Measurements from ENCODE around the gene RMND1. TPM values are rescaled to one million over a fixed set of nuclear protein-coding genes. Genes with fewer than 3 reads are reported as not detected.
A peak's percentile ranks its signal among the peaks of the same experiment; 100 is the strongest.
"Not testable (repeated sequence)": the region's sequence is repeated elsewhere in the genome, so short reads cannot be mapped to it uniquely, and the experiment has no call there.

Gene RMND1
- total and polyA plus RNA-seq, 2 of the 13 experiments (the other 11 are each of a cell fraction or from before 2014, with no cell fraction given) = 34.0 to 72.5 TPM

GRCh38 chr6:151451417-151451949 is 443 bp downstream of the RMND1 start (continued):
- TF ChIP-seq AFF4 (CRISPR knock-in tag; IDR thresholded peaks at IDR 0.05) (0 out of 2 replicates have a peak, but pooled peaks have one; percentile 66), GATA4 (IDR thresholded peaks at IDR 0.05; ENCODE audit: borderline replicate concordance, low read depth) (0 out of 2 replicates have a peak, but pooled peaks have one; percentile 35), NR2F6 (IDR thresholded peaks at IDR 0.05) (peak; percentile 65; the same call in 1 of the 2 replicates), NR2F6 (CRISPR knock-in tag; IDR thresholded peaks at IDR 0.05) (no peak), NR2F1 (CRISPR knock-in tag; IDR thresholded peaks at IDR 0.05) (peak; percentile 1 to 70; a peak in 2 of 4 replicates)

GRCh38 chr6:151450928-151451327 is 998 bp downstream of the RMND1 start:
- Histone ChIP-seq H3K4me2 (ENCODE audit: low read depth, low read length) (peak overlapping the region; percentile 74), H3K27ac (ENCODE audit: extremely low read length, insufficient read depth, low read length) (peak overlapping the region; percentile 94), H3K9ac (ENCODE audit: insufficient read depth, low read depth, low read length) (peak overlapping the region; percentile 89), H3K79me2 (ENCODE audit: insufficient read depth, low read length) (peaks cover 65% of the 10 kb centered on the region), H3K4me1 (ENCODE audit: insufficient read depth, low read length) (peaks cover 62% of the 10 kb centered on the region), H3K4me3 (replicated peaks in 1 of 3; ENCODE audit: insufficient read depth in 1 of 3, low read depth in 2 of 3, low read length in 3 of 3) (peak overlapping the region; percentile 79 to 90 (median 85)), H4K20me1 (ENCODE audit: insufficient read depth, low read length) (peaks cover 19% of the 10 kb centered on the region)
- intact Hi-C loops (cut with micrococcal nuclease; ENCODE audit: unreplicated experiment); in situ Hi-C loops (cut with HindIII; ENCODE audit: extremely low pct_ligation_motif_present, low pct_unique_long_range_greater_than_20kb); H3K27me3 ChIP-seq (ENCODE audit: control insufficient read depth in 1 of 2, insufficient read depth in 2 of 2, low read length in 2 of 2); H3K9me3 ChIP-seq (ENCODE audit: low read length); CTCF ChIA-PET (ENCODE audit: low intra/inter-chr PET ratio, low total read pairs); FAIRE-seq; H2AFZ ChIP-seq (ENCODE audit: low read length); DNase-seq (ENCODE audit: low spot score); H3K36me3 ChIP-seq (replicated peaks in 1 of 2; ENCODE audit: control insufficient read depth in 1 of 2, insufficient read depth in 2 of 2, low read length in 2 of 2); ATAC-seq; BruUV-seq (replicated peaks); TF ChIP-seq SOX13 (IDR thresholded peaks at IDR 0.05): not testable (repeated sequence)
- POLR2A ChIA-PET = interaction anchor here (1.3 to 2.8 kb wide), 6 partner anchors 9 to 266 kb away, joined by 3 to 32 read pairs (median 14); partner anchors contain the start of gene ZBTB2
- 0% methylated on average over 6 of the region's 6 CpGs for WGBS (ENCODE audit: low lambda C conversion rate)
- TF ChIP-seq SOX13 (CRISPR knock-in tag; conservative IDR thresholded peaks at IDR 0.05 in 1 of 2, IDR thresholded peaks at IDR 0.05 in 1 of 2) (peak in 1 of 2 experiments; percentile 73; a peak in 2 of 4 replicates), PITX1 (CRISPR knock-in tag; IDR thresholded peaks at IDR 0.05) (0 out of 2 replicates have a peak, but pooled peaks have one; percentile 25), MYC (CRISPR knock-in tag; IDR thresholded peaks at IDR 0.05; ENCODE audit: borderline replicate concordance) (0 out of 2 replicates have a peak, but pooled peaks have one; percentile 29), MED1 (CRISPR knock-in tag; IDR thresholded peaks at IDR 0.05) (peak; percentile 42), GATAD2A (CRISPR knock-in tag; IDR thresholded peaks at IDR 0.05) (peak; percentile 45; the same call in 1 of the 2 replicates), FOSL2 (CRISPR knock-in tag; IDR thresholded peaks at IDR 0.05) (0 out of 2 replicates have a peak, but pooled peaks have one; percentile 15), FOXP4 (CRISPR knock-in tag; IDR thresholded peaks at IDR 0.05) (peak; percentile 56; the same call in 1 of the 2 replicates), NR2F6 (IDR thresholded peaks at IDR 0.05) (peak; percentile 34; the same call in 1 of the 2 replicates), NR2F6 (CRISPR knock-in tag; IDR thresholded peaks at IDR 0.05) (peak; percentile 14; the same call in 1 of the 2 replicates)

Measured in HepG2 (cell line).